DMS53 treated with DMSO at 0.1 percent for 48 hours (cell line): ENCODE measurements around the gene ARID5B.

Experiments used
- DNase-seq: peaks from one replicate; lab custom pipeline; 2025; ENCODE audit not compliant: unreplicated experiment; lab: John Stamatoyannopoulos, UW

ARID5B gene

DNA sequence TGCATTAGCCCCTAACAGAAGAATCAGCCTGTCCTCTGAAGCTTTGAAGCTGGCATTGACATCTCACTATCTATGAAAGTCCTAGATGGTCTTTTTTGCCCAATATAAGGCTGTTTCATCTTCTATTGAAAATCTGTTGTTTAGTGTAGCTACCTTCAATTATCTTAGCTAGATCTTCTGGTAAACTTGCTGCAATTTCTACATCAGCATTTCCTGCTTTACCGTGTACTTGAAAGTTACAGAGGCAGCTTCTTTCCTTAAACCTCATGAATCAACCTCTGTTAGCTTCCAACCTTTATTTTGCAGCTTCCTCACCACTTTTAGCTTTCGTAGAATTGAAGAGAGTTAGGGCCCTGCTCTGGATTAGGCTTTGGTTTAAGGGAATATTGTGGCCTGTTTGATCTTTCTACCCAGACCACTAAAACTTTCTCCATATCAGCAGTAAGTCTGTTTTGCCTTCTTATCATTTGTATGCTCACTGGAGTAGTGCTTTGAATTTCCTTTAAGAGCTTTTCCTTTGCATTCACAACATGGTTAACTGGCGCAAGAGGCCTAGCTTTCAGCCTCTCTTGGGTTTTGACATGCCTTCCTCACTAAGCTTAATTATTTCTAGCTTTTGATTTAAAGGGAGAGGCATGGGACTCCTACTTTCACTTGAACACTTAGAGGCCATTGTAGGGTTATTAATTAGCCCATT is 32.5 kb downstream of the ARID5B start:
- DNase-seq: no peak

DNA sequence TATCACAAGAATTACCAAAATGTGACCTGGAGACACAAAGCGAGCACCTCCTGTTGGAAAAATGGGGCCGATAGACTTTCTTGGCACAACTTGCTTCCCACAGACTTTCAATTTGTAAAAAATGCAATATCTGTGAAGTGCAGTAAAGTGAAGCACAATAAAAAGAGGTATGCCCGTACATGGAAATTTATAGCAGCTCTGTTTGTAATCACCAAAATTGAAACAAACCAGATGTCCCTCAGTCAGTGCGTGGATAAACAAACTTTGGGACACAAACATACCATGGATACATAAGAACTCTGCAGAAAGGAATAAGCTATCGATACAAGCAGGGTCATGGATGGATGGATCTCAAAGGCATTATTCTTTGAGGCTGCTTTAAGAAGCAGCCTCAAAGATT is 33.6 kb downstream of the ARID5B start:
- DNase-seq: no peak

DNA sequence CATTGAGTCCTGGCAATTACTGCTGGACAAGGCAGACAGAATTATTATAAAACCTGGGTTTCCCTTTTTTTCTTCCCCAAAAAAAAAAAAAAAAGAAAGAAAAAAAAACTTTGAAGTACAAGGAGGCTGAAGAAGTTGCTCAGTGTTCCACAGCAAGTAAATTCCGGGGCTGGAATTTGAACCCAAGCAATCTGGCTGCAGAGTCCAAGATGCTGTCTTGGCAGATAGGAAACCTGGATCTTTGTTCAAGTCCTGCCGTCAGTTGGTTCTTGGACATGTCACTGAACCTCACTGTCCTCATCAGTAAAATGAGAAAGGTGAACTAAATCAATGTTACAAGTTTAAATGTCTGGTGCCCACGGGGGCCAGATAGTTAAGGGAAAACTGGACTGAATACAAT is 35.3 kb downstream of the ARID5B start:
- DNase-seq: no peak

DNA sequence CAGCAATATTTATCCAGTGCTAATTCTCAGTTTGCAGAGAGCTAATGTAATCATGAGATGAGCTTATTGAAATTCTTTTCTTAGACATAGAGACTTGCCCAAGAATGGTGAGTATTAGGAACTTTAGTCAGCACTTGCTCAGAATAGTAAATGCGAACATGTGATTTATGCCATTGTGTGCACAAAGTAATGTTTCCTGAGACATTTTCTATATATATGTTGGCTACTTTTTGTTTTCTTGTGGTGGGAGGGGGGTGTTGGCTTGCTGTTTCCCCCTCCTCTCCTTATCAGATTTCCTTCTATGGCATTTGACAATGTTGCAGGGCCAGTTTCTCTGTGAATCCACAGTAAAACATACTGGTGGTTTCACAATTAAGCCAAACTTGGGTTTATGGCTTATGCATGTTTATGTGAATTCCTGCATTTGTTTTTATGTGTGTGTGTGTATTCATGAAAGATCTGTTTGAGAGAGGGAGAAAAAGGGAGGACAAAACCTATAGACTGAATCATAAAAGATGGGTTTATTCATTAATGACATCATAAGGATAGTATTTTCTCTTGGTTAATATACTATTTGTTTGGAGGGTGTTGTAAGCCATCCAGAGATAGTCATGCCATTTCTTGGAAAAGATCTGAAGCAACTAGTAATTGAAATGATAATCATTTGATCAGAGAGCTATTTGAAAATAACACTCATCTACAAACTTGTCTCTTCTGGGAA is 36.3 kb downstream of the ARID5B start:
- DNase-seq: no peak

DNA sequence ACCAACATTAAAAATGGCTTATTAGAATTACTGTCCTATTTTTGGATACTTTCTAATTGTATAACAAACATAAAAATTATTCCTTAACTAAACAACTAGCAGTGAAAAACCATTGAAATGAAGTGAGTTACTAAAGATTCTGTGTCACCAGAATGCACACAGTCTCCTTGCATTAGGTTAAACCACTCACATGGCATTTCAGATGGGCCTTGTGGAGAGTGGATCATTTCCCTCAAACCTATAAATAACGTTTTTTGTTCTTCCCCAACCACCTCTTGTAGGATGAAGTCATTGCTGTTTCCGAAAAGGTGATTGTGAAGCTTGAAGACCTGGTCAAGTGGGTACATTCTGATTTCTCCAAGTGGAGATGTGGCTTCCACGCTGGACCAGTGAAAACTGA is 38.4 kb downstream of the ARID5B start:
- no peak for DNase-seq

DNA sequence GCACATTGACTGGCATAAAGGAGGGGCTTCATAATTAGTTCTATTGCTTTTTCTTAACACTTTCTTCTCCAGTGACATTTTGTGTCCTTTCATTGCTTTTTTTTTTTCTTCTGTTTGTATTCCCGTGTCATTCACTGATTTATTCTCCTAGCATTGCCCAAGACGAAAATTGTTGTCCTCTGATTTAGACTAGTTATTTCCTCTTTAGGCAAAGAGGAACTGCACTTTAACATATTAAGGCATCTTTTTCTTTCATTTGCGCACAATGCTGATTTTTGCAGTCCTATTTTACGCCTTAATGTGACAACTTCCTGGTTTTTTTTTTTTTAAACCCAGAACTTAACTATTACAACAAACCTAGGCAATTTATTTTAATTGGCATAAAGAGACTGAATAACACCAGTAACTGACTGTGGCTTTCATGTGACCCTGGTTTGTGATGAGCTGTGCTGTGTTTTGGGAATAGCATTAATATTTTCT is 39.7 kb downstream of the ARID5B start:
- DNase-seq: no peak

DNA sequence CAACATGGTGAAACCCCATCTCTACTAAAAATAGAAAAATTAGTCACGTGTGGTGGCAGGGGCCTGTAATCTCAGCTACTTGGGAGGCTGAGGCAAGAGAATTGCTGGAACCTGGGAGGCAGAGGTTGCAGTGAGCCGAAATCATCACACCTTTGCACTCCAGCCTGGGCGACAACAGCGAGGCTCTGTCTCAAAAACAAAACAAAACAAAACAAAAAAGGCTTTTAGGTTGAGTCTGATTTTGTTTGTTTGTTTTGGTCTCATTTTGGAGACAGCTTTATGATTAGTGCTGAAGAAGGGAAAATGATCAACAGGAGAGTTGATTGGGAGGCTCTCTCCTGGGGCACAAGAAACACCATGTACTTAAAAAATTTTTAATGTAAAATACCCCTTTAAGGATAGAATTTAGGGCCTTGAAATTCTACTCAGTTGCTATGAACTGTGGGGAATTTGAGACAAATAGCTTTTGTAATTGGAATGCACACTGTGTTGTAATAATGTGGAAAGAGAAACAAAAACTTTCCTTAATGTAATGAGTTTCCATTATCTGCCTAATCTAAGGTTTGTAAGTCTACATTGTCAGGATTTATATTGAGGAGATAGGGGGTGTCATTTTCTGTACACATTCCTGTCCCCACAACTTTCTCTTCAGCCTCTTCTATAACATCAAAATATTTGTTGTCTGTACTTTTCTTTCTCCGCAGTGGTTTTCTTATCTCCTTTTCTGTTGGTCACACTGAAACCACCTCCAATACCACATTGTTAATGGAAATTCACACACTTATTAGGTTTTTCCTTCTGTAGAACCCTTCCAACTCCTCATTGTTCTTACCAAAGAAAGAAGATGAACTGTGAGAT is 41.3 kb downstream of the ARID5B start:
- no peak for DNase-seq

DNA sequence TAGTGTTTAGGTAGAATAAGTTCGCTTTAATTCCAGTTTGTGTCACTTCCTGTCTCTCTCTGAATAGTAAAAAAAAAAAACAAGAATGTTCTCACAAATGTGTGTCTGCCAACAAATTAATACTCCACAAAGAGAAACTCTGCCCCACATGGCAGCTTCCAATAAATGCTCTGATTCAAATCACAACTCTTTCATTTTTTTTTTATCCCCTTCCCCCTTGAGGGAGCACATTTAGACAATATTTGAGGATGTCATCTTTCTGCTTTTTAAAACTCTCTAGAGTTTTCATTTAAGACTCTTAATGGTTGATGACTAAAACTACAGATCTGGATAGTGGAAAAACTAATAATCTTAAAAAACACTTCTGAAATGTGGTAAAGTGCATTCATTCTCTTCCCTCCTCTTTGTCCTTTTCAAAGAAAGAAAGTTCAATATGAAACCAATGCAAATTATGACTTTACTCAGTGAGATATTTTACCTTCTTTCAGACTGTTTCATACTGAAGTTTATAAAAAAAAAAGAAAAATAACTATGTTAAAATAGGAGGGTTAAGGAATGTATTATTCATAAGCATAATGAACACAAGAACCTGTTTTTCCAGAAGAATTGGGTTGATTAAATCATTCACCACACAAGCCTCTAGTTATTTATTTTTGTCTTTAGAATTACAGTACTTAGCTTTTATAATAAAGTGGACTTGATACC is 42.3 kb downstream of the ARID5B start:
- DNase-seq: no peak

DNA sequence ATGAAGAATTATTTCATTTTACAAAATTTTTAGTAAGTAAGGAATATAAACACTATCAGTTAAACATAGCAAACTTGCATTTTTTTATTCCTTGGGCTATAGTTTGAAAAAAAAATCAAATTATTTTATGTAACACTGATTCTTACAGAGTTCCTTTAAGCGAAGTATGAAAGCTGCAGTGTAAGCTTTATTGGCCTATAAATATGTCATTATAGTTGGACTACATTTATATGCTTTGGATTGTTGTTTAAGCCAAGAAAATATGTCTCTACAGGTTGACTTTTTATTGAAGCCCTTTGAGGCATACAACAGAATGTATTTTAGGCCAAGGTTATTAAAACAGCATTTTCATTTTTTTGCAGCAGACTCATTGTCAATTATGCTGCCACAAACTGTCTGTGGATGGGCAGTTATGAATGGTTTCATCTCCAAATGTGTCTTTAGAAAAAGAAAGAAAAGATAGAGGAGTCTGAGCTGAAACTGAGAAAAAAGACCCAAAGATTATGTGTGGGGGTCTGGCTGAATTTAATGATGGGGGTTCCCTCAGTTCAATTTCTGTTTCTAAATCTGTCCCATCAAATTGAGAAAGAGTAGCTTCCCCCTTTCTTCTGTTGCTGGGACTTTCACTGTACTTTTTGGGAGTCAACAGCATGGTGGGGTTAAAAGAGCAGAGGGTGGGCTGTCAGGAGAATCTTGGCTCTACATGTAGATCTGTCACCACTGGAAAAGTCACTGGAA is 43.1 kb downstream of the ARID5B start:
- DNase-seq: no peak

DNA sequence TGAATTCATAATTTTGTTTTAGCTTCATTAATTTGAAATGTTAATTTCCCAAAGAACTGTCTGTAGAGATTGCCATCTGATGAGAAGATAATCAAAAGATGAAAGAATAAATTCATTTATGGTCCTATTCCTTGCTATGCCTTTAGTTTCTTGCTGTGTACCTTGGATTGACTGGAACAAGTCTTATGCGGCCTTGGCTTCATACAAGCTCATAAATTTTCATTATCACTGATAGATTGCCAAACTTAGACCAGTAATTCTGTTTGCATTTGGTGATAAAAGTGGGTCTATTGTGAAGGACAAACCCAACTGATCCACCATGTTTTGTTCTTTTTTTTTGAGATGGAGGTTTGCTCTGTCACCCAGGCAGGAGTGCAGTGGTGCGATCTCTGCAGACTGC is 48.2 kb downstream of the ARID5B start:
- DNase-seq: no peak

DNA sequence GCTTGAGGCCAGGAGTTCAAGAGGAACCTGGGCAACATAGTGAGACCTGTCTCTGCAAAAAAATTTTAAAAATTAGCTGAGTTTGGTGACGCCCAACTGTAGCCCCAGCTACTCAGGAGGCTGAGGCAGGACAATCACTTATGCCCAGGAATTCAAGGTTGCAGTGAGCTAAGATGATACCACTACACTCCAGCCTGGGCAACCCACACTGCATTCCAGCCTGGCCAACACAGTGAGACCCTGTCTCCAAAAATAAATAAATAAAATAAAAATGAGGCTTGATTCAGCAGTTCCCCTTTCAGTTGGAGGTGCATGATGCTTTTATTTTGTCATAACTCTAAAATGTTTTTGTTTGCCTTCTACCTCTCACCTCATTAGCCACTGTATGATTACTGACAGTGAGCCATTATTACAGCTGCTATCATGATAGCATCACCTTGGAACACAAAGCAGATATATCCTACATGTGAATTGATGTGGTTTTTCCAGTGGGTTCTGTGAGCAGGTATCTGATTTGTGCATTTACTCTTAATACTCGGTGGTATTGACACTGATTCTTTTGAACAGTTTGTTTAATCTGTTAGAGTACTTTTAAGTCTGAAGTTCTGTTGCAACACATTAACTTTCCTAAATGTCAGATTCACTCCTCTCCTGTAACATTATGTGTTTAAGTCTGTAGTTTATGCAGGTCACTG is 49.1 kb downstream of the ARID5B start:
- no peak for DNase-seq

DNA sequence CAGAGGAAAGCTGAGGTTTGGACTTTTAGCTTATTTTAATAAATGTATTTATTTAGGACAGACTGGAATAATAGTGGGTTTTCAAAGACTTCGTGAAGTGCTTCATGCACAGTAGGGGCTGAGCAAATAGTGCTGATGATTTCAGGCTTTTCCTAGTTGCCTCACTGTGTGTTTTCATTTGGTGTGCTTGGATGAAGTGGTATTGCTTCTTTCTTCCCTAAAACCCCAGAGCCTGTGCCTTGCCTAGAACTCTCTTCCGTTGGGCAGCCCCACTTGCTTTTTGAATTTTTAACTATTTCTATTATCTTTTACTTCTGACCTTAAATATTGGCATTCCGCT is 49.6 kb downstream of the ARID5B start:
- DNase-seq: no peak

DNA sequence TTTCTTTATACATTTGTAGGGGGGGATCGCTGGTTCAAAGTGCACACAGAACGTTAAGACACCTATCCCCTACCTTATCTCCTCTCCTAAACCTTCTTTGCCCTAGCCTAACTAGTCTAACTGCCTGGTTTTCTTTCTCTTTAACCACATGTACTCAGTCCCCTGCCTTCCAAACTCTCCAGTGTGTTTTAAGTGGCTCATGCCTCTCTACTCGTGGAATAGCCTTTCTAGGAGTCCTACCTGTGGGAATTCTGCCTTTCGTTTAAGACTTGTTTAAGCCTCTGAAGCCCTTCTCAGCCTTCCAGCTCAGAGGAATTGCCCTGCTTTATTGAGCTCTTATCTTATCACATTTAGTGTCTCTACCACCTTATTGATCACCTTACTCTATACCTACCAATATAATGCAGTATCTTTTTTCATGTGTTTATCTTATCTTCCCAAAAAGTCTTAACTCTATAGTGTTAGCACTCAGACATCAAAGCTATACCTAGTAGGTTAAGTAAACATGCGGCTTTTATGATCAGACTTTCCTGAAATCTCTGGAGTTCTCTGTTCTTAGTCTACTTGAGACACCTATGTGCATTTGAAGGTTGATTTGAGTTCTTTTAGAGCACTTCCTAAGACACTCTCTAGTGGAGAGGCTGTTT is 50.7 kb downstream of the ARID5B start:
- no peak for DNase-seq

DNA sequence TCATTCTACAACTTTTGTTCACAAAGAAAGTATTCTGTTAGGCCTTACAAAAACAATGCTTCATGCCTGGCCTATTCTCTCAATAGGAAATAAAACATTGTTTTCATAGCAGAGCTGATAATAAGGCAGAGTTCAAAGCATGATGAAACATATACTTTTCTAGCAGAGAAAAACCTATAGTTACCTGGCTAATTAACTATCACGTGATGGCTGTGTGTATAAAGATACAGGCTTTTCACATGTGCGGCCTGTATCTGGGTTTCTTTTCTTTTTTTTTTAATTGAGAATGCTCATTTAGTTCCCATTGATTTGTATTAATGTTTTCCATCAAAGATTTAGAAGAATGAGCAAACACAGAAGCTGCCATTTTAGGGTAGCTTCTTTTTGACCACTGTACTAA is 51.7 kb downstream of the ARID5B start:
- DNase-seq: no peak

DNA sequence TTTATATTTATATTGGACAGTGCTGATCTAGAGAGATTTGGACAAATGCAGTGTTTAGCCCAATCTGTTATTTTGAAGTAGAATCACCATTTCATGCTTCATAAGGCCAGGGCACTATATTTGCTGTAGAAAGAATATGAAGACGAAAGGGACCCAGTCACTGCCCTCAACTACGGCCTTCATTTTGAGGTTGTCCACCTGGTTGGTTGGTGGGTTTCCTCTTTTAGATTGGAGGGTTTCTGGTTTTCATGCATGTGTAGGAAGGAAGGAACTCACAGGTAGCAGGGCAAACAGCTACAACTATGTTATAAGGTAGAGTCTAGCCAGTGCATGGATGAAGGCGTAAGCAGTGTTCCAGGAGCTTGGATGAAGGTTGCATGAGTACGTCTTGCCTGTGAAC is 56.3 kb downstream of the ARID5B start:
- DNase-seq: no peak

DNA sequence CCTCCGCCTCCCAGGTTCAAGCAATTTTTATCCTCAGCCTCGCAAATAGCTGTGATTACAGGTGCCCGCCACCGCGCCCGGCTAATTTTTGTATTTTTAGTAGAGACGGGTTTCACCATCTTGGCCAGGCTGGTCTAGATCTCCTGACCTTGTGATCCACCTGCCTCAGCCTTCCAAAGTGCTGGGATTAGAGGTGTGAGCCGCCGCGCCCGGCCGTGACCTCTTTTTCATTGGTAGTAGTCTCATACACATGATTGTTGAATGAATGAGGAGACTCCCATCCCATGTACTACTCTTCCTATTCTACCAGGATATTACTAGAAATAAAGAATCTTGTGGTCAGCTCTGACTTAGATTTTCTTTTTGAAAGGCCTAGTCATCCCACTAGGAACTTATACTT is 56.8 kb downstream of the ARID5B start:
- DNase-seq: no peak

DNA sequence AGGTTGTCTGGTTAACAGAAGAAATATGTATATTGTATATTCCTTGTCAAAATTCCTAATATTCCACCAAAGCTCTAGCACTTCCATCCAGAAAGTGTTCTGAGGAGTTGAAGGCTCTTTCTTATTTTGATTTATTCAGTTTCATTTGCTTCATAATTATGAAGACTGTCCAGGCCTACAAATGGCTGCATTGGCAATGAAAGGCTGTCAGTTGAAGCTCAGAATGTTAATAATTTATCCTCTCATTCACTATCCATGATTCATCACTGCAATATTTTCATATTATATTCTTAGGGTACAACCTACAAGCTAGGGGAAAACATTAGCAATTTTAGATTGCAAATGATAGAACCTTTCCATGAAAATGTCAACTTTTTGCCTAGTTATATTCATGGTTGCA is 57.3 kb downstream of the ARID5B start:
- DNase-seq: no peak

DNA sequence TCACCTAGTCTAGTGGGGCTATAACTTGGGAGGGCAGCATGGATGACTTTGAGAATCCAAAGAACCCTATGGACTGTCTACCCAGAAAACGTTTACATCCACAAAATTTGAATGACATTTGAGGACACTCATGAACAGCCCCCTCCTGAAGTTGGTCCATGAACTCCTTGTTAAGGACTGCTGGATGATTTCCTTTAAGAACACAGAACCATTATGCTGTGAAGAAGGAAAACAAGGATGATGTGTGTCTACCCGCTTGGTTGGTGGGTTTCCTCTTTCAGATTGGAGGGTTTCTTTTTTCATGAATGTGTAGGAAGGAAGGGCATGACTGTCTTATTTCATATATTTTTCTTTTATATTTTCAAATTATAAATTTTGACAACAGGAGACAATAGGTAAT is 58.3 kb downstream of the ARID5B start:
- no peak for DNase-seq

DNA sequence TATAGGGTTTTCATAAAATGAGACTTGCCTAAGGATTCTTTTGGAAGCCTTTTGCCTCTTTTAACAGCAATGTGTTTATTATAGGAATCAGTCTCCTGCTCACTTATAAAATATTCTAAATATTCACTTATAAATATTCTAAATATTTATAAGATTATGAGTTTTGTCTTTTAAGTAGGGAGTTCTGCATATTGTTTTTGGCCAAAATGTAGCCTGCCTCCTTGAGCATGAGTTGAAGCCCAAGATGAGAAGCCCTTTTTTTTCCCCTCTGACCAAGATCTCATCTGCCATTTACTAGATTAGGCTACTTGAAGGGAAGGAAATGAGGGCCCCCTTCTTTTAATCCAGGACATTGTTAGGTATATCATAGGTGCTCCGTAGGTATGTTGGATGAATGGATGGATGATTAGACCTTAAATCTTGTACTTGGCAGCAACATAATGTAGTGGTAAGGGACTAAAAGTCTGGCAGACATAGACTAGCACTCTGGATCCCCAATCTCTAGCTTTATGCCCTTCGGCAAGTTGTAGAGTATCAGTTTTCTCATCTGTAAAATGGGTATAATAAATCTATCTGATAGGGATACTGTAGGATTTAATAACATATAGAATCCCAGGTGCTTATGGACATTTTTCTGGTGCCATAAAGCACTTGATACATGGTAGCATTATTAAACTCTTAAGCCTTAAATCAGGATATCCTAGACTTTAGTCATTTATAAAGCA is 59.1 kb downstream of the ARID5B start:
- DNase-seq: no peak
